NCI-H82 treated with DMSO at 0.1 percent for 48 hours (cell line): ENCODE measurements around the gene EMX2.
"Not testable (repeated sequence)": the region's sequence is repeated elsewhere in the genome, so short reads cannot be mapped to it uniquely, and the experiment has no call there.

Source experiments
- DNase-seq: peaks from one replicate; lab custom pipeline; 2025; ENCODE audit not compliant: unreplicated experiment; lab: John Stamatoyannopoulos, UW

EMX2 gene

DNA sequence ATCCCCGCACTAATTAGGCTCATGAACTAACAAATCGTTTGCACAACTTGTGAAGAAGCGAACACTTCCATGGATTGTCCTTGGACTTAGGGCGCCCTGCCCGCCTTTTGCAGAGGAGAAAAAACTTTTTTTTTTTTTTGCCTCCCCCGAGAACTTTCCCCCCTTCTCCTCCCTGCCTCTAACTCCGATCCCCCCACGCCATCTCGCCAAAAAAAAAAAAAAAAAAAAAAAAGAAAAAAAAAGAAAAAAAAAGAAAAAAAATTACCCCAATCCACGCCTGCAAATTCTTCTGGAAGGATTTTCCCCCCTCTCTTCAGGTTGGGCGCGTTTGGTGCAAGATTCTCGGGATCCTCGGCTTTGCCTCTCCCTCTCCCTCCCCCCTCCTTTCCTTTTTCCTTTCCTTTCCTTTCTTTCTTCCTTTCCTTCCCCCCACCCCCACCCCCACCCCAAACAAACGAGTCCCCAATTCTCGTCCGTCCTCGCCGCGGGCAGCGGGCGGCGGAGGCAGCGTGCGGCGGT is at the start of gene EMX2:
TSS of gene EMX2 (plus strand) at position 41 of the 519 bp plus-strand sequence. CDS start 522 bp downstream, outside the sequence.
- no peak for DNase-seq

DNA sequence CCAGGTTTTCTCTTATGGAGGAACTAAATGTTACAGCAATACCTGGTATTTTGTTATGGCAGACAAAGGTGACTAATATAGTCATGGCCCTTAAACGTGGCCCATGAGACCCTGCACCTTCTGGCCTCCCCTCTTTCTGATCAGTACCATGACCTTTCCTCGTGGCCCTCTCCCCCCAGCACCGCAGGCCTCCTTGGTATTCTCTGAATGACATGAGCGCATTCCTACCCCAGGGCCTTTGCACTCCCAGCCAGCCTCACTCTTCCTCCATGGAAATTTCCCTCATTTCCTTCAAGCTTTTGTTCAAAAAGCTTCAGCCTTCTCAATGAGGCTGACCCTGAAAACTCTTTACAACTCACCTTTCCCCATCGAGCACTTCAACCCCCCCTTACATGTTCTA is 46.5 kb upstream of the EMX2 start:
- DNase-seq, result no peak

DNA sequence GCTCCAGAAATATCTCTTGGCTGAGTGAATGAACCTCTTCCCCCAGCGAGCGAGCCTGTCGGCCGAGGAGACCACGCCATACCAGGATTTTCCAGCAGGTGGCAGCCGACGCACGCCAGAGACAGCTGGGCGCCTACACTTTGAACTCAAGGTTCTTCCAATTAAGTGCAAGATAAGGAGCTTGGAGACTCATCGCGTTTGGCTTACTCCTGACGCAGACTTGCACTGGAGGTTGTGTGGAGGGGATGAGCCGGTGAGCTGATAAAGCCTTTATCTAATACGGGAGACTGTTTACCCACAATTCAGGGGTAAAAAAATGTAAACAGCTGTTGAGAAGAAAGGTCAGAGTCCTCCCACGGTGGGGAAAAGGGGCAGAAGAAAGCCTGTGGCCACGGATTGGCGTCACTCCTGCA is 45.9 kb upstream of the EMX2 start:
- DNase-seq, result peak; percentile 19

GRCh38 chr10:117497736-117498135 is 44.8 kb upstream of the EMX2 start:
- no peak for DNase-seq

GRCh38 chr10:117499248-117500105 is 43.1 kb upstream of the EMX2 start:
- DNase-seq, result no peak

GRCh38 chr10:117500456-117500855 is 42.1 kb upstream of the EMX2 start:
- no peak for DNase-seq

GRCh38 chr10:117501460-117502035 is 41.0 kb upstream of the EMX2 start:
- DNase-seq, result no peak

DNA sequence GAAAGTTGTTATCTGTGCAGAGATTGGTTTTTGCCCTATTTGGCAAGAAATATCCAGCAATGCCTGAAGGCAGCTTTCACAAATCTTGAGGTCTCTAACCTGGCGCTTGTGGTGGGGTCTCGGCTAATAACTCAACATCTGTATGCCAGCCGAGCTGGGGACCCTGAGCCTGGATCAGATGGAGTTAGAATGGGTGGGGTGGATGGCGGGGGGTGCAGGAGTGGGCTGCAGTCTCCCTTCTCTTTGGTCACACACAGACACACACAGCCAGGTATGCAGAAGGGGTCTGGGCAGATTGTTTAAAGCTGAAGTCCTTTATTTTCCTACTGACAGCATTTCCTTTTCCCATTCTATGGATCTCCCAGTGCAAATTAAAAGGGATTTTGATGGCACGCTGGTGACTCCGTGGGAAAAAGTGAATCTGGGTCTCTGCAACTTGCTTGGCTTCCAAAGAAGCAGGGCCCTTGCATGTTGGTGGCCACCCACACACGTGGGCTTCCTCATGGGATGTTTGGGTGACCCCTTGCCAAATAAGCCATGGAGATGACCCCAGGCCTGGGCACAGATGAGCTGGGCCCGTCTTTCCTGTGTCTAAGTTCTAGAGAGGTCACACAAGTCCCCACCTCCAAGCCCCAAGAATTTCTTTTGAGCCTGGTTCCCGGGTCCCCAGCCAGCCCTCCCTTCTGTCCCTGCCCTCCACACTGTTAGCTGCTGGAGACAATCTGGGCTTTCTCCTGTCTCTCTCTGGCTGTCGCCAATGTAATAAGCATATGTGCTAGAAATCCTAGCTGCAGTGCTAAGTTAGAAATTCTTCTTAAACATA is 39.9 kb upstream of the EMX2 start:
- no peak for DNase-seq

DNA sequence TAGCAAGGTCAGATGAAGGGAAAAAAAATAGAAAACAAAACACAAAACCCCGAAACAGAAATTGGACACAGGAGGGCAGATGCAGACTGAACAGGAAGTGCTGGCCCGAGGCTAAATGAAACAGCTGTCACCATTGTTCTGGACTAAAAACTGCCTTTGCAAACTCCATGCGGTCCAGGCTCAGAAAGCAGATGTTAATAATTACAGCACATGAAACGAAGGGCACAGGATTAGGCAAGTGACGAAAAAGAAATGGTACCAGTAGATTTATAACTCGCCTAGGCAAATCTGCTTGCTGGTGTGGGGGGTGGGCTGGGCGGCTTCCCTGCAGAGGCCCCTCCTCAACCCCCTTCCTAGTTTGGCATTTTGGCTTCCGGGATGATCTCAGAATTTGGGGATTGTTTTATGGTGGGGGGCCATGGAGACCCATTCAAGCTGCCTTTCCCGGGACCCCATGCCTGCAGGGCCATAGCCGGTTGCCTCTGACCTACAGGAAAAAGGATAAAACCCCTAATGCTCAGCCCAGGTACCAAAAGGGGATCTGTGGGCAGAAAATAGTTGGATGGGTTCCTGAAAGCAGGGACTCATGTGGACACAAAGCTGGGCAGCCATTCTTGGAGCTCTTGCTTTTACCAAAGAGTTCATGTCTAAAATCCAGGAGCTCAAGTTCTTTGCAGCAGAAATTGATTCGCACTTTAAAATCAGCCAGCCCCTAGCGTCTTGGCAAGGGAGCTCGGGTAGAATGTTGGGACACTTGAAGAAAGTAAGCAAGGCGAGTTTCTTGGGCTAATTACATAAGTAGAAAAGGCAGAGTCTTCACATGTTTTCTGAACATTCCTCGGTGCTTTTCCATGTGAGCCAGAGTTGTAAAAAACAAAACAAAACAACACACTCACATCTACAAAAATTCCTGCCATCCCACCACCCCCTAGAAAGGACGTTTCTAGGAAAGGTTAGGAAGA is 39.0 kb upstream of the EMX2 start:
- no peak for DNase-seq

DNA sequence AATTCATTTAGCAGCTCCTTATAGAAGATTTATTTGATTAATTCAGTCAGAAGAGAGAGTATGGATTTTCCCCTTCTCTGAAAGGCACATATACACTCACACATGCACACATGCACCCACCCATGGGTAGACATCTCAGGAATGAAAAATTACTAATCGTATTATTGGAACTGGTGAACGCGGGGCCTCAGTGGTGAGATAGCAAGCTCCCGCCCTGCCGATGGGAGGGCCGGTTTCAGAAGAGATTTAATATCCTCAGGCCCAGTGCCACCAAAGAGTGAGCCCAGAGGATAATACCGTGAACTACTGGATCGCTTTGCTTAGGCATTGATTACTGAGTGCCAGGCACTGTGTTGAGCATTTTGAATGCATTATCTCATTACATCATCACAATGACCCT is 38.0 kb upstream of the EMX2 start:
- DNase-seq, result no peak

- not testable (repeated sequence) for DNase-seq
Measured at GRCh38 chr10:117507081-117507480, 35.5 kb upstream of the EMX2 start.

DNA sequence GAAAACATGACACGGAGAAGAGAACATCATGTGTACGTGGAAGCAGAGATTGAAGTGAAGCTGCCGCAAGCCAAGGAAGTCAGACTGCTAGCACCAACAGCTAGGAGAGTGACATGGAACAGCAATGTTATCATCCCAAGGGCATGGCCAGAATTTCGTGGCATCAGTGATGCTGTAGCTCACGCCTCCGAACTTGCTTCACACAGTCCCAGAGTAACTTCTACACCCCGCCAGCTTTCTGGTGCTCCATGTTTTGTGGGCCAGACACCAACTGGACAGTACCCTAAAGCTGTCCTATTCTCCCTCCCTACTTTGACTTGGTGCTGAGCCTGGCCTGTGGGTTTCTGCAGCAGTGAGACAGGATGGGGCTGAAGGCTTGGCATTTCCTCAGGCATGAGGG is 33.0 kb upstream of the EMX2 start:
- no peak for DNase-seq

- DNase-seq, result no peak
Measured at GRCh38 chr10:117511601-117512390, 30.8 kb upstream of the EMX2 start.

DNA sequence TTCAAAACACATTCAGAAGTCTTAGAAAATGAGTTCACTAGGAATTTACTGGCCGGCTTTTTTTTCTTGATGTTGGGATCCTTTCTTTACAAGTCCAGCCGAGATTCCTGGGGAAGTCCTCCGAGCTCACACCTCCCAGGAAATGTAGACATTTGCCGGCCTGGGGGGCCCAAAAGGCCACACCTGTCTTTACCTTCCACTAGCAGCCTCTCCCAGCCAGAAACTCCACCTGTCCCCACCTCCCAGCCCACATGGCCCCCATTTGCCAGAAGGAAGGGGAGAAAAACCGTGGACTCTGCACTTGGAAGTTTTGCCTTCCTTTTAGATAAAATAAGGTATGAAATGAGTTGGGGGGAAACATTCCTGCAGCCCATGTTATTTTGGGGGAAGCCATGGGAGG is 27.6 kb upstream of the EMX2 start:
- no peak for DNase-seq

- DNase-seq, result no peak
Measured at GRCh38 chr10:117516681-117517080, 25.9 kb upstream of the EMX2 start.

DNA sequence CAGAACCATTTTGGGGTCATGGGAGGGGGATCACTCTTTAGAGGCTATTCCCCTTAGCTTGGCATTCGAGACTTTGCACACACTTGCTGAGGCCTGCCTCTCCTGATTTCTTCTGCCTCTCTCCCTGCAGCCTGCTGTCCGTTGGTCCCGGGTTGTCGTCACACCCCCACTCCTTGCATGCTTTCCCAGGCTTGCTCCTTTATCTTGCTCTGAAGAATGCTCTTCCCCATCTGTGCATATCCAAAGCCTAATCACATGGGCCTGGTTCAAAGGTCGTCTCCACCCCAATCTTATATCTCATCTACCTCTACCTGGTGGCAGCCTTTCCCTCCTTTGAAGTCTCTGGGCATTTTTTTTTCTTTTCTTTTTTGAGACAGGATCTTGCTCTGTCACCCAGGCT is 24.3 kb upstream of the EMX2 start:
- no peak for DNase-seq

GRCh38 chr10:117519286-117519685 is 23.3 kb upstream of the EMX2 start:
- DNase-seq, result no peak

DNA sequence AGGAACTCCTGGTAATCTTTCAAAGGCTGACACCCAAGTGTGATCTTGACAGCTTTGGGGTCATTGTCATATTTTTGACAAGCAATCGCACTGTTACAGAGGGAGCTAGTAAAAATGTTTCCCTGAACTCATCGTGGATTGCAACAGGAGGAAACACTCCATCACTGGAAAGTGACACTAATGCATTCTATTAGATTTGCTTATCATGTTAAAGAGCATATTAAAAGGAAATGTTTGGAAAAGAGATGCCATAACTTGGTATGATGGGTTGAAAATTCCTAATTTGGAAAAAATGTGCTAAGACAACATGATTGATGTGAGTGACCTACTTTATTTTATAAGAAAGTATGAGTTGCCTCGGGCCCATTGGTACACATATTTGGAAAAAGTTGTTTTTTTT is 22.7 kb upstream of the EMX2 start:
- no peak for DNase-seq

DNA sequence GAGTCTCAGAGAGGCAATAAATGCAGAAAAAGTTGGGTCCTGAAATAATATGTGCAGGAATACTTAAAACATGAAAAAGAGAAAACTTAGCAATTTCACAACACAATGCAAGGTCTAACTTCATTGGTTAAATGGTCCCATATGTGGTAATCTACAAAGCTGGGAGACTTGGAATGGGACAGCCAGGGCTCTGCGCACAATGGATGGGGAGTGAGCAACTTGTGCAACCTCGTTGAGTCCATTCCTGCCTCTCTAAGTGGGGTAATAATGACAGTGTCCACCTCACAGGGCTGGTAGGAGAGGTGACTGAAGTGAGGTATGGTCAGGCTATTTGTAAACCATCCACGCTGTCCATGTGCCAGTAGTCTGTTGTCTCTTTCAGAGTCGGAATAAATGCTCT is 11.8 kb upstream of the EMX2 start:
- DNase-seq, result no peak
